ENCODE results near the gene SHC2.
"Not testable (repeated sequence)": the region's sequence is repeated elsewhere in the genome, so short reads cannot be mapped to it uniquely, and the experiment has no call there.

Gene SHC2

DNA sequence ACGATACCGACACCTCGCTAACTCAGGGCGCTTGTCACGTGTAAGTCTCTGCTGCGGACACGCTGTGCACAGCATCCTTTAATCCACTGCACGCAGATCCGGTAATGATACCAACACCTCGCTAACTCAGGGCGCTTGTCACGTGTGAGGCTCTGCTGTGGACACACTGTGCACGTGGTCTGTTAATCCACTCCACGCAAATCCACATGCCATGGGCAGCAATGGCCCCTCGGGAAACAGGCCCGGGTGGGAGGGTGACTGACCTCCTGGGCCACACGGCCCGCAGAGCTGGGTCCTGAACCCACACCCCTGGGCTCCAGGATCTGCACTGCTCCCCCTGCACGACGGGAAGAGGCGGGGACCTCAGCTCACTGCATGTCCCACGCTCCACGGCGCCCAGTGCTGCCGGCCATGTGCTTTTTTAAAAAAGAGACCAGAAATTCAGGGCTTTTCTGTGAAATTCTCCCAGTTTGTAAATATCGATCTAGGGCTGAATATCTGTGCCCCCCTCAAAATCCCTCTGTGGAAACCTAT, 16.1 kb downstream of the SHC2 start:
- no peak for DNase-seq

DNA sequence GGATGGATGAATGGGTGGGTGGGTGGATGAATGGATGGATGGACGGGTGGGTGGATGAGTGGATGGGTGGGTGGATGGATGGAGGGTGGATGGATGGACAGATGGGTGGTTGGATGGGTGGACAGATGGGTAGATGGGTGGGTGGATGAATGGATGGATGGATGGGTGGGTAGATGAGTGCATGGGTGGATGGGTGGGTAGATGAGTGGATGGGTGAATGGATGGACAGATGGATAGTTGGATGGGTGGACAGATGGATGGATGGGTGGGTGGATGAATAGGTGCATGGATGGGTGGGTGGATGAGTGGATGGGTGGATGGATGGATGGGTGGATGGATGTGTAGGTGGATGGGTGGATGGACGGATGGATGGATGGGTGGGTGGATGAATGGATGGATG, 17.8 kb downstream of the SHC2 start:
- DNase-seq = no peak

- no peak for DNase-seq
Measured at GRCh38 chr19:442085-442484, 18.7 kb downstream of the SHC2 start.

- no peak for DNase-seq
Measured at GRCh38 chr19:441213-441836, 19.5 kb downstream of the SHC2 start.

DNA sequence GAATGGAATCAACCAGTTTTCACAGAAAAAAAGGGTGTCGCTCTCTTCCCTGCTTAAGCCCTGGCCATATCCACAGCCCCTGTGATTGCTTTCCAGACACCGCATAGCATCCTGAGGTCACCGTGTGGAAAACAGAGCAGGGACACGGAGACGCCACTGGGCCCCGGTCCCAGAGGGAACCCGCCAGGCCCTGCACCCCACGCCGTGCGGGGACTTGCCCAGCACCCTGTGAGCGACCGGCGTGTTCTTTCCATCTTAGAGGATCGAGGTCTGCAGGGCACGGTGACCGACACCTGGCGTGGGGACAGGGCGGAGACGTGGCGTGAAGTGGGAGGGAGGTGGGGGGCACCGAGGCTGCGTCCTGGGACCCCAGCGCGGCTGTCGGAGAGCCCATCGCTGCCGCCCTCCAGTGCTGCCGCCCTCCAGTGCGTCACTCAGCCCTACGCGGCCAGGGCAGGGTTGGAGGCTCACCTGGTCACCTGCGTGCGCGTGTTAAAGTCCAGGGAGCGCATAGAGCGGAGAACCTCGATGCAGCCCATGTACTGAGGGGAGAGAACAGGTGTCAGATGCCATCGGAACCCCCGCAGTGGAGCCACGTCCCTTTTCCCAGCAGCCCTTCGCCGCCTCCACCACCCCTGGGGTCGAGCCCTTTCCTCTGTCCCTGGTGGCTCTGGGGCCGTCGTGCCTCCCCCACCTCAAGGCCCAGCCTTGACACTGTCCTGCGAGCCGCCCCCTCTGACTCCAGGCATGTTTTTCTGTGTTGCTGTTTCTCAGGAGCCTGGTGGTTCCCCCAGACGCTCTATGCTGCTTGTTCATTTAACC, 20.2 kb downstream of the SHC2 start:
- DNase-seq = no peak

- DNase-seq = no peak
Measured at GRCh38 chr19:439167-439900, 21.5 kb downstream of the SHC2 start.

DNA sequence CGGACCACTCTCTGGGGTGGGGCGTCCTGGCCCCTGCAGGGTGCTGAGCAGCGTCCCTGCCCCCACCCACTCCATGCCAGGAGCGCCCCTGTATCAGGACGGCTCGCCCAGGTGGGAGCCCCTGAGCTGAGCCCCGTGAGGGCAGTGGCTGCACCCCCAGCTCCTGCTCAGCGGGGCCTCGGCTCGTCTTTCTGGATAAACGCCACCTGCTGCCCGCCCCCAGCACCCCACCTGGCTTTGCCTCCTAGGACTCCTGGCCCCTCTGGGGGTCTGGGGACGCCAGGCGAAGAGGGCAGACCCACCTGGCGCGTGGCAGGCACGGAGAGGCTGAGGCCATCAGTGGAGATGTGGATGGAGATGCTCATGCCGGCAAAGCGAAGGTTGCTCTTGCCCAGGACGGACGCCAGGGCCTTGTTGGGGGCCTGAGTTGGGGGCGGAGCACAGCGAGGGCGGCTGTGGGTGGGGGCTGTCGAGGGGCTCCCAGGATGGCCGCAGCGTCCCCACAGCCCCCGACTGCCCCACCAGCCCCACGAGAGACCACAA, 22.3 kb downstream of the SHC2 start:
- DNase-seq = no peak

DNA sequence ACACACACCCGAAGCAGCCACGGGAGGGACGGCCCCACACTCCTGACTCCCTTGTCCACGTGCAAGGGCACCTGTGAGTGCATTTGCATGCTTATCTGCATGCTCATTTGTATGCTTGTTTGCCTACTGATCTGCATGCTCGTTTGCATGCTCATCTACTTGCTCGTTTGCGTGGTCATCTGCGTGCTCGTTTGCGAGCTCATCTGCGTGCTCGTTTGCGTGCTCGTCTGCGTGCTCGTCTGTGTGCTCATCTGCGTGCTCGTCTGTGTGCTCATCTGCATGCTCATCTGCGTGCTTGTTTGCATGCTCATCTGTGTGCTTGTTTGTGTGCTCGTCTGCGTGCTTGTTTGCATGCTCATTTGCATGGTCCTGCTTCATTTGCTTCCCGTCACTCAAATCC, 23.8 kb downstream of the SHC2 start:
- DNase-seq = no peak

DNA sequence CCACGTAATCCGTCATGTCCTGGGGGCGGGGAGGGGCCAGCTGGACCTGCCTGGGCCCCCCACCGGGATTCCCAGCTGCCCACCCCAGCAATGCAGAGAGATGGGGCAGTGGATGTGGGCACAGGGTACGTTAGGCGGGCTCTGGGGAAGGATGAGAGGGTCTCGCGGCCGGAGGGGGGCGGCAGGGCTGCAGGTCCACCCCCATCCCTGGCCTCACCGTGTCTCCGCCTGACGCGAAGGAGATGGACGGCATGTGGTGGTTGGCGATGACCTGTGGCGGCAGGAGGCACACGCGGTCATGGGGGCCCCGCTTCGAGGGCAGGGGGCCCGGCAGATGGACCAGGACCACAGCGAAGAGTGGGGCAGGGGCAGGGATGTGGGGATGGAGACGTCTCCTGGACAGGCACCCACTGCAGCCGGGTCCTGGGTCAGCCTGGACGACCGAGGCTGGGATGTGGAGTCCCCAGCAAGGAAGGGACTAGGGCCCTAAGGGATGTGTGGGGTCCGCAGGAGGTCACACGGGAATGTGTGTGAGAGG, 24.4 kb downstream of the SHC2 start:
- DNase-seq = no peak

DNA sequence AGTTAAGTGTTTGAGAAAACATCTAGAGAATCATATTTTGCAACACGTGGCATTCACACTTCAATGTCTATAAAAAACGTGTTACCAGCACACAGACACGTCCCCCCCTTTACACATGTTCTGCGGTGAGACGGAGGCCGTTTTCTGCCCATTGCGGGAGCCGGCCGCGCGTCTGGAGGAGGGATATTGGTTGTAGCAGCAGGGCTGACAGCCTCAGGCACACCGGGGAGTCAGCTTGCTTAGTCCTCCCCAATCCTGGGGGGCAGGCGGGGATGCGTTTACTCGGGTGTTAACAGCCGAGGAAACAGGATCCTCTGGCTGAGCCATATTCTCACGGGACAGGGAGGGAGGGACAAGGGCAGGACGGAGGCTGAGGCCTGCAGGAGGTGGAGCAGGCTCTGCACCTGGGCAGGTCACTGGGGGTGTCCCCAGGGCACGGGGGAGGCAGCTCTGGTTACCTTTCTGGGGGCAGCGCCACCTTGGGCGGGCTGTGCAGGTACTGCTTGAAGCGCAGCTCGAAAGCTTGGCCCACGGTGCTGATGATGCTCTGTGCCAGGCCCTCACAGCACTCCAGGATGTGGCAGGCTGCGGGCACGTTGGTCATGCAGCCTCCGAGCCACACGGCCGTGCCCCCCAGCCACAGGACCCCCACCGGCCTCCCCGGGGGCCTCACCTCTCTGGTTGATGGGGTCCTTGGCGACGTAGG, 25.0 kb downstream of the SHC2 start:
- DNase-seq = no peak

DNA sequence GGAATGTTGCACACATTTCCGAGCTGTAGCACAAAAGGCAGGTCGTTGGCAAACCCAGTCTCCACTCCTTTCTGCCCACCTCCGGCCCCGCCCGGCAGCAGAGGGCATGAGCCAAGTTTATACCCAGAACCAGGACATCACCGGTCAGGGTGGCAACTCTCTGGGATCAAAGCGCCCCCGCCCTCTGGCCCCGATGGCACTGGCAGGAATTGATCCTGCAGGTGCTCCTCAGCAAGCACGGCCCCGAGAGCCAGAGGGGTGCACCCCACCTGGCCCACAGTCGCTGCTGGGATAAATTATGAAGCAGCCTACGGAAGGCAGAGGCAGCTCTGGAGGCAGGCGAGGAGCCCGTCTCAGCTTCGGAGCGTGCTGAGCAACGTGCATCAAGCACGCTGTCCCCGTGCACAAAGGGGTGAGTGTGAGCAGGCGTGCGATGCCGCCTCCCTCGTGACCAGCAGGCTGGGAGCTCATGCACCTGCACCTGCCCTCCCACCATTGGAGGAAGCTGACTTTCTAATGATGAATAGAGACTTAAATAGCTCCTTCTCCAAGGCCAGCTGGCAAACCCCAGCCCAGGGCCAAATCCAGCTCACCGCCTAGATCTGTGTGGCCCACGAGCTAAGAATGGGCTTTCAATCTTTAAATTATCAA, 25.7 kb downstream of the SHC2 start:
- DNase-seq = no peak

DNA sequence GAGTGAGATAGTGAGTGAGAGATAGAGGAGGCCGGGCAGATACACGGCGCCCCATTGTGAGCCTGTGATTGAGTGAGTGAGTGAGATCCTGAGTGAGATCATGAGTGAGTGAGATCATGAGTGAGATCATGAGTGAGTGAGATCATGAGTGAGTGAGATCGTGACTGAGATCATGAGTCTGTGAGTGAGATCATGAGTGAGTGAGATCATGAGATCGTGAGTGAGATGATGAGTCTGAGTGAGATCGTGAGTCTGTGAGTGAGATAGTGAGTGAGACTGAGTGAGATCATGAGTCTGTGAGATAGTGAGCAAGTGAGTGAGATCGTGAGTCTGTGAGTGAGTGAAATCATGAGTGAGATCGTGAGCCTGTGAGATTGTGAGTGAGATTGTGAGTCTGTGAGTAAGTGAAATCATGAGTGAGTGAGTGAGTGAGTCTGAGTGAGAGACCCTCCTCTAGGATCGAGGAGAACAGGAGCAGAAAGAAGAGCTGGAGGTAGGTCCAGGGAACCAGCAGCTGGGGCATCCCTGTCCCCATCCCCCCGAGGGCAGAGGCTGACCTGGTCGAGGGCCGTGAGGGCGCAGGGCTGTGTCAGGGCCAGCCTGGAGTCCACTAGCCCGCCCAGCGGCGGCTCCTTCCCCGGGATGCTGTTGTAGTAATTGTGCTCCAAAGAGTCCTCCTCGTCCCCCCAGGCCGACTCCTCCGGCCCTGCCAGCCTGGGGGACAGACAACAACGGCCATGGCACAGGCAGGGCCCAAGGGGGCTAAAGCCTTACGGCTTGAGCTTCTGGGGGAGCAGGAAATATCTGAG, 26.5 kb downstream of the SHC2 start:
- no peak for DNase-seq

DNA sequence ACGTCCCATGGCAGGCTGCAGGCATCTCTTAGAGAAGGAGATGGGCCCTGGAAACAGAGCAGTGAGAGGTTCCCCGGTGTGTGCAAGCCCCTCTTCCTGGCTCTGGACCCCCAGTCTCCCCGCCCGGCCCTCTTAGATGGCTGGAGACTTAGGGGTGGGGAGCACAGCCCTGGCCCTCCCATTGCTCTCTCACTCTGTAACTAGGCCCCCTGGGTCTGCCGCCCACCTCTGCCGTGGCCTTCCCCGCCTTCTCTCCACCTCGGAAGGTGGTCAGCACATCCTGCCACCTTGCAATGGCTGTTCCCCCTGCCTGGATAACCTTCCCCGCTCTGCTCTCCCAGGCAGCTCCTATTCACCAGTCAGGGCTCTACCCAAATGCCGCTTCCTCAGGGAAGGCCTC, 30.1 kb downstream of the SHC2 start:
- no peak for DNase-seq

DNA sequence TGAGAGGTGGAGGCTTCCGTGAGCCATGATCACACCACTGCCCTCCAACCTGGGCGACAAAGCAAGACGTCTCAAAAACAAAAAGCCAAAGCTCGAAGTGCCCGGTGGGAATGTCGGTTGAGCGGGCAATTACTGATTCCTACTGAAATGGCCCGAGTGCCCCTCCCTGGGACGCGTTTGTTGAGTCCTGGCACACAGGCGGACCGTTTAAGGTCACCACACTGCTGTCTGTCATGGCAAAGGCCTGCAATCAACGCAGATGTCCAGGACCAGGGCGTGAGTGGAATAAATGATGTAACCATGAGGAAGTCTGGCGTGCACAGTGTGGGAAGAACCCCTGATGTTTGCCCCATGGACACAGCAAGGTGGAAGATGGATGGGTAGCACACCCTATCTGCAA, 32.7 kb downstream of the SHC2 start:
- DNase-seq = no peak

- DNase-seq = not testable (repeated sequence)
Measured at GRCh38 chr19:427675-428074, 33.2 kb downstream of the SHC2 start.

- DNase-seq = no peak
Measured at GRCh38 chr19:426725-427445, 33.9 kb downstream of the SHC2 start.

DNA sequence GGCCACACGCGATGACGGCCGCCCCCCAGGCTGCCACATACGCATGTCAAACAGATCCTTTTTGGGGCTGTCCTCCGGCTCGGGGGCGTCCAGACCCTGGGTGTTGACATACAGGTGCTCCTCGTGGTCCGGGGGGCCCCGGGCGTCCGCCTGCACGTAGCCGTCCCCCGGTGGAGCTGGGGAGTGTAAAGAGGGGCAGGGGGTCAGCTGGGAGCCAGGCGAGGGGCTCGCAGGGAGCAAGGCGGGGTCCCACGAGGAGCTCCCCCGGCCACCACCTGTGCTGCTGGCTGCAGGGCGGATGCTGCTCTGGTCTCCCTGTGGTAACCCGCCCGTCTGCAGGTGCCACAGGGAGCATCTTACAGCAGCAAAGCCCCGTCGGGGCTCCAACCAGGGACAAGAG, 35.8 kb downstream of the SHC2 start:
- no peak for DNase-seq

DNA sequence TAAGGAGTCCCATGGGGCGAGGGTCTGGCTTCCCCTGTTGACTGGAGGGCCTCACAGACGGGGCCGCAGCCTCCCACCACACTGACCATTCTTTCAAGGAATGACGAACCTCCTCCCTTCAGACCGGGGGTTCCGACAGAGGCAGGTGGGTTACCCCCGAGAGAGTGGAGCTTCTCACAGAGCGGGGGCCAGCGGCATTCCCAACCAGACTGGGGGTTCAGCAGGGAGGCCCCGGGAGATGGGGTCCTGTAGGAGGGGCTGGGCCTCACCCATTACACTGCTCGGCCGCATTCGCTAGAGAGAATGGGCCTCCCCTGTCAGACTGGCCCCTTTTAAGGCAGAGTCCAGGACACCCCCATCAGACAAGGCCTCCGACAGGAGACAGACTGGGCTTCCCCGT, 36.3 kb downstream of the SHC2 start:
- DNase-seq = no peak

- no peak for DNase-seq
Measured at GRCh38 chr19:423691-424466, 37.0 kb downstream of the SHC2 start.

DNA sequence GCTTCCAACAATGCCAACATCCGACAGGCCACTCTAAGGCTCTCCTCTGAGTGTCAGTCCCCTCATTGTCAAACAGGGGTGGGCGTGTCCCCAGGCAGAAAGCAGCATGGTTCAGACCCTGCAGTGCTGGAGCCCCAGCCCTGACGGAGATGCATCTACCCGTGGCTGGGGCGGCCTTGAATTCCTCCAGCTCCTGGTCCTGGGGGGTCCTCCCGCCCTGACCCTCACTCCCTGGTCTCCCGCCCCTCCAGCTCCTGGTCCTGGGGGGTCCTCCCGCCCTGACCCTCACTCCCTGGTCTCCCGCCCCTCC, 38.0 kb downstream of the SHC2 start:
- DNase-seq = not testable (repeated sequence)

Data from NK-92 treated with Interleukin-12 subunit alpha and Interleukin-12 subunit beta, amount 100 ng/mL, for 24 hours (cell line).